GM19328 (cell line): ENCODE measurements around the gene ESPNL.

ENCODE experiments used
- ATAC-seq: cut with Tn5 transposase; IDR thresholded peaks from one replicate; pipeline ENCODE4 v1.9.1; 2021; ENCODE audit warnings: mild to moderate bottlenecking, moderate library complexity; ENCODE audit not compliant: unreplicated experiment

Gene ESPNL

GRCh38 chr2:238069877-238070276, 30.3 kb upstream of the ESPNL start:
- no peak for ATAC-seq

- ATAC-seq: no peak
Measured at GRCh38 chr2:238075397-238075796, 24.7 kb upstream of the ESPNL start.

GRCh38 chr2:238077292-238077691, 22.8 kb upstream of the ESPNL start:
- no peak for ATAC-seq

- no peak for ATAC-seq
Measured at GRCh38 chr2:238079874-238080327, 20.2 kb upstream of the ESPNL start.

GRCh38 chr2:238080518-238080917, 19.6 kb upstream of the ESPNL start:
- ATAC-seq: no peak

GRCh38 chr2:238081150-238081549, 19.0 kb upstream of the ESPNL start:
- ATAC-seq: no peak

GRCh38 chr2:238081561-238081960, 18.6 kb upstream of the ESPNL start:
- ATAC-seq: no peak

GRCh38 chr2:238082151-238082550, 18.0 kb upstream of the ESPNL start:
- ATAC-seq: no peak

- no peak for ATAC-seq
Measured at GRCh38 chr2:238082827-238083226, 17.3 kb upstream of the ESPNL start.

- ATAC-seq: no peak
Measured at GRCh38 chr2:238083919-238084318, 16.2 kb upstream of the ESPNL start.

- ATAC-seq: no peak
Measured at GRCh38 chr2:238084761-238085160, 15.4 kb upstream of the ESPNL start.

GRCh38 chr2:238085899-238086298, 14.2 kb upstream of the ESPNL start:
- ATAC-seq: no peak

GRCh38 chr2:238087211-238087610, 12.9 kb upstream of the ESPNL start:
- ATAC-seq: no peak

GRCh38 chr2:238090887-238091286, 9.3 kb upstream of the ESPNL start:
- ATAC-seq: no peak

GRCh38 chr2:238091436-238092060, 8.6 kb upstream of the ESPNL start:
- no peak for ATAC-seq

- no peak for ATAC-seq
Measured at GRCh38 chr2:238092486-238093035, 7.6 kb upstream of the ESPNL start.

- ATAC-seq: no peak
Measured at GRCh38 chr2:238093181-238094140, 6.7 kb upstream of the ESPNL start.

GRCh38 chr2:238094438-238095022, 5.6 kb upstream of the ESPNL start:
- ATAC-seq: no peak

- ATAC-seq: no peak
Measured at GRCh38 chr2:238095143-238095542, 5.0 kb upstream of the ESPNL start.

GRCh38 chr2:238096311-238097011, 3.7 kb upstream of the ESPNL start:
- no peak for ATAC-seq
